GM21447 (cell line): Measurements from ENCODE around the gene TLE2.
A peak's percentile ranks its signal among the peaks of the same experiment; 100 is the strongest.
"Not testable (repeated sequence)": the region's sequence is repeated elsewhere in the genome, so short reads cannot be mapped to it uniquely, and the experiment has no call there.

Experiments
- ATAC-seq: cut with Tn5 transposase; IDR thresholded peaks from one replicate; pipeline ENCODE4 v1.9.1; 2021; ENCODE audit not compliant: unreplicated experiment

Gene TLE2

DNA sequence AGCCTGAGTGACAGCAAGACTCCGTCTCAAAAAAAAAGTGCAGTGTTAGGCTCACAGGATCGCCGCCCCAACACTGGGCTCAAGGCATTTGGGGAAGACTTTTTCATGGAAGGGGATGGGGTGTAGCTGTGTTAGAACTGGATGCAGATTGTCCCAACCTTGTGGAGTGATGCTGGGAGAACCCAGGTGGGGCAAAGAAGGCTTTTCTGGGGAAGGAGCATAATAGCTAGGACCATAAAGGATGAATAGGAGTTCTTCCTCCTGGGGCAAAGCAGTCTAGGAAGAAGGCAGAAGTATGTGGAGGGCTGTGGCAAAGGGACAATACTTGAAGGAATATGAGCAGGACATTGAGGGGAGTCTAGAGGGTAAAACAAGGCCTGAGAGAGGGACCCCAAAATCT lies 40.5 kb downstream of the TLE2 start:
- no peak for ATAC-seq

DNA sequence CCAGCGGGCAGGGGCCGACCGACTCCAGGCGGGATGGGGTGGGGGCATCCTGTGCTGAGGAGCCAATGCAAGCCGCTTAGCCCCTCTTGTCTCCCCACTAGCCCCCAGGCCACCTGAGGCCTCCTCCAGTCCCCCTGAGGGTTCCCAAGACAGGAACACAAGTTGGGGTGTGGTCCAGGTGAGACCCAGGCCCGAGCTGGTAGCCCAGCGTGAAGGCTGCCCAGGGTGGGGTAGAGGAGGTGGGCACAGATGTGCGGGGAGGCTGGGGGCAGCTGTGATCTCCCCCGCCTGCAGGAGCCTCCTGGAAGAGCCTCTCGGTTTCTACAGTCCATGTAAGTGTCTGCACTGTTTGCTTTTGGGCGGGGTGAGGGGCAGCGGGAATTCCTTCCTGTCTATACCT lies 41.3 kb downstream of the TLE2 start:
- no peak for ATAC-seq

DNA sequence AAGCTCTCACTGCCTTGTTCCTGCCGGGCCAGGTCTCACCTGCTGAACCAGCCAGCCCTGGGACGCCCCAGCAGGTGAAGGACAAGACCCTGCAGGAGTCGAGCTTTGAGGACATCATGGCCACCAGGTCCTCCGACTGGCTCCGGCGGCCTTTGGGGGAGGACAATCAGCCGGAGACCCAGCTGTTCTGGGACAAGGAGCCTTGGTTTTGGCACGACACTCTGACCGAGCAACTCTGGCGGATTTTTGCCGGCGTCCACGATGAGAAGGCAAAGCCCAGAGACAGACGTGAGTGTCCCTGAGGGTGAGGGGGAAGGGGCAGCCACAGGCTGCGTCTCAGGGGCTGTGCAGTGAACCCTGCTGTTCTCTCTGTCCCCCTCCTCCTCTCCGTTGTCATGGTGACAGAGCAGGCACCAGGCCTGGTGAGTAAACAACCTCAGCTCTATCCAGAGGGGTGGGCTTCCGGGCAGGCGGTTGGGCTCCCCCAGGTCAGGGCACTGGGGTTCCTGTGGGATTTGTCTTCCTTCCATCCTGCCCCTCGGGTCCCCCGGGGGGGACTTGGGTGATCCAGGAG lies 42.0 kb downstream of the TLE2 start:
- no peak for ATAC-seq

- no peak for ATAC-seq
Measured at GRCh38 chr19:2984215-2984528, 44.9 kb downstream of the TLE2 start.

GRCh38 chr19:2983351-2984214 lies 45.5 kb downstream of the TLE2 start:
- no peak for ATAC-seq

DNA sequence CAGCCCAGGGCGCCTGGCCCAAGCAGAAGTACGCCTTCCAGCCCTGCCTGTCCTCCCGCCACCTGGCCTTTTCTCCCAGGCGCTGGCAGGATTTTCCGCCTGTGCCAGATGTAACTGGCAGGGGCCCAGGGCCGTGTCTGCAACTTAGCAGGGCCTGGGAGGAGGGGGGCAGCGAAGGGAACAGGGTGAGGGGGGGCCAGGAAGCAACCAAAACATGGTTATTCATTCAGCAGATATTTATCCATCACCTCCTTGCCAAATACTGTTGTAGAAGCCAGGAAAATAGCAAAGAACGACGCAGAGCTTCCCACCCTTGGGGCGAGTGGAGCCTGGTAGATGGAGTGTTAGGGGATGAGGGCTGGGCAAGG lies 46.1 kb downstream of the TLE2 start:
- no peak for ATAC-seq

GRCh38 chr19:2982561-2982960 lies 46.5 kb downstream of the TLE2 start:
- ATAC-seq, result no peak

GRCh38 chr19:2981898-2982297 lies 47.2 kb downstream of the TLE2 start:
- ATAC-seq, result no peak

DNA sequence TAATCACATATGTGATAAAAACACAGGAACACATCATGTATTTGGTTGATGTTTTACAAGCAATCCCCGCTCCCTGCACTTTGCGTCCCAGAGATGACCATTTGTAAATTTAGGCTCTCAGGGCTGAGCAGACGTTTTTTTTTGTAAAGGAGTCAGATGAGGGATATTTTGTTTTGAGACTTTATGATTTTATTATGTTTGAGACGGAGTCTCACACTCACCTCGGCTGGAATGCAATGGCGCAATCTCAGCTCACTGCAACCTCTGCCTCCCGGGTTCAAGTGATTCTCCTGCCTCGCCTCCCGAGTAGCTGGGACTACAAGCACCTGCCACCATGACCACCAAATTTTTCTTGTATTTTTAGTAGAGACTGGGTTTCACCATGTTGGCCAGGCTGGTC lies 50.3 kb downstream of the TLE2 start:
- no peak for ATAC-seq

DNA sequence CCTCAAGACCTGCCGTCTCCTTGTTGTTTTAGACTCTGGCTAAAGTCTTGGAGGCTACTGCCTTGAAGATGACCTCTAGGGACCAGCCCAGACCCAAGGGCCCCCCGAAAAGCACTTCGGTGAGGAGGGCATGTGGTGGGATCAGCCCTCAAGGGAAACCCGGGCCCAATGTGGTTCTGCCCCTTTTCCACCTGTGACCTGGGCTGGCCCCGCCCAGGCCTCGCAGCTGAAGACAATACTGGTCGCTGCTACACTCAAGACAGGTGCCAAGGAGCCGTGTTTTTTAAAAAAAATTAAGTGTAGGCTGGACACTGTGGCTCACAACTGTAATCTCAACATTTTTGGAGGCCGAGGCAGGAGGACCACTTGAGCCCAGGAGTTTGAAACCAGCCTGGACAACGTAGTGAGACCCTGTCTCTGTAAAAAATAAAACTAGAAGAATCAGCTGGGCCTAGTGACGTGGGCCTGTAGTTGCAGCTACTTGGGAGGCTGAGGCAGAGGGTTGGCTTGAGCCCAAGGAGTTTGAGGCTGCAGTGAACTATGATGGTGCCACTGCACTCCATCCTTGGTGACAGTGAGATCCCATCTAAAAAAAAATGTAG lies 50.8 kb downstream of the TLE2 start:
- ATAC-seq, result no peak

DNA sequence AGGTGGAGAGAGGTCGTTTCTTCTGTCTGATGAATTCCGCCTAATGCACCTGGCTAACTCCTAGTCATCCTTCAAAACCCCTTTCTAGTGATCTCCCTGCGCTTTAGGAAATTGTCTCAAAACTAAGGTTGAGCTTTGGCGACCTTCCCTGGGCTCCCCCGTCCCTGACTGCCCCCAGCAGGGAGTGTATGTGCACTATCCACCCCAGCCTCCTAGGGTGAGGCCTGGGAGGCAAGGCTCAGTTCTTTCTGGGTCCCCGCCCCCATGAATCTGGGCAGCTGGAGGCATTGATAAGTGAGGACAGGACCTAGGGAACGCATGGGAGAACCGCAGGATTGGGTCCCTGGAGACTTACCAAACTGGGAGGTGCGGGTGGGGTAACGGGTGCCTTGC lies 51.3 kb downstream of the TLE2 start:
- peak; percentile 15 for ATAC-seq

DNA sequence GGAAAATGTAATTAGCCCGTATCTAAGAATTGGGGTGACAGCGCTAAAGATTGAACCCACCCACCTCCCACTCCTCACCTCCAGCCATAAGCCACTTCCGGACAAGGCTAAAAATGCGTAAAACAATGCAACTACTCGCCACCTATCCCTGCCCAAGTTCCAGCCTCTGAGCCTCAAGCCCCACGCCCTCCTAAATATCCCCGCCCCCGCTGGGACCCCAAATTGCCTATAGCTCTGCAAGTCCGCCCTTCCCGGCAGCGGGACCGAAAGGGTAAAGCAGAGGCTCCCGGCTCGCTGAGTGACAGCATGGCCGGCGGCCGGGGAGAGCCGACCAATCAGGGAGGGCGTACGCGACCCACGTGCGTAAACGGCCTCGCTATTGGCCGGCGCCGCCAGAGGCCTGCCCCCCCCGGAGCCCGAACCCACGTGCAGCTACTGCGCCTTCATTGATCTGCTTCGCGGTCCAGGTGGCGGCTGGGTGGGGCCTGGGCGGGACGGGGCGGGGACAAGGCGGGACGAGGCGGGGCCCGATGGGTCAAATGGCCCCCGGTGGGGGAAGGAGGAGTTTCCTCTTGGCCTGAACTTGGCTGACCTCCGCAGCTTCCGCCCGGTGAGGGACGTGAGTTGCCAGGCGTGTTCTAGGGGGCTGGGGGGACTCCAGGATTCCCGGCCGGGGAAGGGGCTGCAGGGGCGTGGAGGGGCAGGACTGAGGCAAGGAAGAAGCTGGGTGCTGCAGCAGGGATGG lies 51.9 kb downstream of the TLE2 start, which contains the start of gene TLE6:
TLE6 (plus strand) TSS at position 564 of the 745 bp plus-strand sequence. CDS start 670 bp downstream, outside the sequence.
- ATAC-seq, result peak; percentile 89

- no peak for ATAC-seq
Measured at GRCh38 chr19:2976609-2977000, 52.5 kb downstream of the TLE2 start.

DNA sequence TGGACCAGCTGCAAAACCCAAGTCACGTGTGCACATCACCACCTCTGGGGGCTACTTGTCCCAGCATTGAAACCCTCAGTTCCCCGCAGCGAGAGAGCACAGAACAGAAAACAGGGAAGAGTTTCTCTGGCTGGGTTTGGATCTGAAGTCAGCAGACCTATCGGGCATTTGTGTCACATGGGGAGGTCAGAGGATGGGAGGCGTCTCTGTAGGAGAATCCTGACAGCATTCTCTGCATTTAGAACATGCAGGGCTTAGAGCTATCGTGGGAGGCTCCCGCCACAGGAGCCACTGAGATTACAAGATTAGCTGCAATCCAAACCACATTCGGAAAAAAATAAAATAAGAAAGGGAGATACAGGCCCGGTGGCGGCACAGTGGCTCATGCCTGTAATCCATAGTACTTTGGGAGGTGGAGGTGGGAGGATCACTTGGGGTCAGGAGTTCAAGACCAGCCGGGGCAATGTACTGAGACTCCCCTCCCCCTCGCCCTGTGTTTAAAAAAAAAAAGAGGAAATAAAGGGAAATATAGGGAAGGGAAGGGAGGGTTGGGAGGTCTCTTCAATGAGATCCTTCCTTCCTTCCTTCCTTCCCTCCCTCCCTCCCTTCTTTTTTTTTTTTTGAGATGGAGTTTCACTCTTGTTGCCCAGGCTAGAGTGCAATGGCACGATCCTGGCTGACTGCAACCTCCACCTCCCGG lies 54.6 kb downstream of the TLE2 start:
- no peak for ATAC-seq

DNA sequence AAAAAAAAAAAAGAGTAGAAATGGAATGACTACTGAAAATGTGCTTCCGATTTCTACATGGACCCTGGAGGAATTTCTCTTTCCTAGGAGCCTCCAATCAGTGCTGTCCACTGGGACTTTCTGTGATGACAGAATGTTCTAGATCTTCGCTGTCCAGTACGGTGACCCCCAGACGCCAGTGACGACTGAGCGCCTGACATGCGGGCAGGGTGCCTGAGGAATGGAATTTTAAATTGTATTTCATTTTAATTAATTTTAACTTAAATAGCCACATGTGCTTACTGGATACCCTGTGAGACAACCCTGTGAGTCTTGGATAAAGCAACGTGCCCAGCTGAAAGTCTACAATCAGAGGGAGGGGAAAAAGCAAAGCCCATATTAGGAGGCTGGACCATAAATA lies 55.9 kb downstream of the TLE2 start:
- no peak for ATAC-seq

- ATAC-seq, result no peak
Measured at GRCh38 chr19:2970201-2970835, 58.8 kb downstream of the TLE2 start.

DNA sequence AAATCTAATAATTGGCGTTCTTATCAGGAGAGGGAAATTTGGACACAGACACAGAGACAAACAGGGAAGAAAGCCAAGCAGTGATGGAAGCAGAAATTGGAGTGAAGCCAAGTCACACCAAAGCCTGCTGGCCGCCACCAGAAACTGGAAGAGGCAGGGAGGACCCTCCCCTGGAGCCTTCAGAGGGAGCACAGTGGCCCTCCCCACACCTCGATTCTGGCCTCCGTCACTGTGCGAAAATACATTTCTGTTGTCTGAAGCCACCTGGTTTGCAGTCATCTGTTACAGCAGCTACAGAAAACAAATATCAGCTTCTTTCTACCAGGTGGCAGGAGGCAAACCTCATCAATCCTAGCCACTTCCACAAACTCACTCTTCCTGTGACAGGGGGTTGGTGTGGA lies 60.0 kb downstream of the TLE2 start:
- ATAC-seq, result no peak

- no peak for ATAC-seq
Measured at GRCh38 chr19:2967972-2968371, 61.1 kb downstream of the TLE2 start.

DNA sequence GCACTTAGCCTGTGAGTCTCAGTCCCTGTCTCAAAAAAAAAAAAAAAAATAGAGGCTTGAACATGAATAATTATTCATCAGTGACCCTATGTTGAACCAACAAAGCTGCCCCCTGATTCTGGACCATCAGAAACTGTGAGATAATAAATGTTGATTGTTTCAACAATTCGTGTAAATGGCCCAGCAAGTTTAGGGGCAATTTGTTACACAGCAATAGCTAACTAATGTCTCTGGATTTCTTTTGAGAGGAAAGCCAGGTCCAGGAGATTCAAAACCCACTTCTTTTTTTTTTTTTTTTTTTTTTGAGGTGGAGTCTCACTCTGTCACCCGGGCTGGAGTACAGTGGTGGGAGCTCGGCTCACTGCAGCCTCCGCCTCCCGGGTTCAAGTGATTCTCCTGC lies 64.2 kb downstream of the TLE2 start:
- ATAC-seq, result no peak

DNA sequence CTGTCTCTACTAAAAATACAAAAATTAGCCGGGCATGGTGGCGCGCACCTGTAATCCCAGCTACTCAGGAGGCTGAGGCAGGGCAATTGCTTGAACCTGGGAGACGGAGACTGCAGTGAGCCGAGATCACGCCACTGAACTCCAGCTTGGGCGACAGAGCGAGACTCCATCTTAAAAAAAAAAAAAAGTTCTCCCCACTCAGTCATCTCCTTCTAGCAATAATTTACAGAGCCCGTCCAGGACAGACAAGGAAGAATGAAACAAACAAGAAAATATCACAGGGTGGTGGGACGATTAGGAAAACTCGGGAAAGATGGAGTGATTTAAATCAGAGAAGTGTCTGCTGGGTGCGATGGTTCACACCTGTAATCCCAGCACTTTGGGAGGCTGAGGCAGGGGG lies 65.4 kb downstream of the TLE2 start:
- ATAC-seq, result not testable (repeated sequence)

GRCh38 chr19:2963122-2963521 lies 66.0 kb downstream of the TLE2 start:
- ATAC-seq, result no peak
